Measurements from ENCODE around the gene TMIGD1.

GRCh38 chr17:30376621-30377452, 43.0 kb upstream of the TMIGD1 start:
- TF ChIP-seq SP1 (IDR thresholded peaks at IDR 0.05) (no peak), ARNT (IDR thresholded peaks at IDR 0.05) (no peak), SUZ12 (IDR thresholded peaks at IDR 0.05) (no peak), CTBP1 (IDR thresholded peaks at IDR 0.05; ENCODE audit: borderline replicate concordance) (no peak), FOXM1 (IDR thresholded peaks at IDR 0.05; ENCODE audit: borderline replicate concordance) (no peak), ZNF384 (IDR thresholded peaks at IDR 0.05) (no peak)
